Gastroesophageal sphincter (tissue), 4 donors: ENCODE measurements around the gene HYAL1. TPM values are rescaled to one million over a fixed set of nuclear protein-coding genes. Genes with fewer than 3 reads are reported as not detected.
A peak's percentile ranks its signal among the peaks of the same experiment; 100 is the strongest.

Source experiments
- ATAC-seq: fragments of 150-250 bp; one replicate; pipeline ENCODE4 v1.9.1; 2016; ENCODE audit warnings: mild to moderate bottlenecking, moderate library complexity
- H3K27ac ChIP-seq, 4 donors: fragments of 200-600 bp; sonication (generic) in 3 of 4; 1 replicate in 3 of 4; 2 replicates in 1 of 4; pipeline ENCODE4 v1.5.1; 2016 to 2019
- H3K27me3 ChIP-seq: fragments of 200-600 bp; sonication (generic); one replicate; pipeline ENCODE4 v1.5.1; 2019
- H3K36me3 ChIP-seq, 2 donors: fragments of 200-600 bp; sonication (generic); one replicate each; pipeline ENCODE4 v1.5.1; 2019; ENCODE audit warnings: control low read depth in 1 of 2
- H3K4me1 ChIP-seq, 3 donors: fragments of 200-600 bp; sonication (generic); 1 replicate in 2 of 3; 2 replicates in 1 of 3; pipeline ENCODE4 v1.5.1; 2016 to 2019; ENCODE audit warnings: control low read depth in 2 of 3
- H3K4me3 ChIP-seq, 2 donors: fragments of 200-600 bp; sonication (generic); one replicate each; pipeline ENCODE4 v1.5.1; 2019; ENCODE audit warnings: mild to moderate bottlenecking in 1 of 2, moderate library complexity in 1 of 2
- H3K9me3 ChIP-seq, 3 donors: fragments of 200-600 bp; sonication (generic); one replicate each; pipeline ENCODE4 v1.5.1; 2017 to 2019; ENCODE audit warnings: control low read depth in 2 of 3
- CTCF ChIP-seq, 4 experiments: fragments of 200-600 bp in 2 of 4; fragments of 450-650 bp in 2 of 4; sonication (generic) in 1 of 4; IDR thresholded peaks; one replicate each; pipeline ENCODE4 v1.5.1; 2017 to 2019; ENCODE audit warnings: antibody characterized with exemption in 4 of 4, mild to moderate bottlenecking in 2 of 4, moderate library complexity in 2 of 4
- EP300 ChIP-seq: sonication (generic); formaldehyde crosslinking; IDR thresholded peaks from one replicate; pipeline ENCODE4 v1.6.1; 2017; ENCODE audit warnings: antibody characterized with exemption, mild to moderate bottlenecking
- POLR2A ChIP-seq, 2 donors: fragments of 450-650 bp; IDR thresholded peaks; one replicate each; pipeline ENCODE4 v1.6.1; 2017; ENCODE audit warnings: antibody characterized with exemption in 2 of 2, mild to moderate bottlenecking in 2 of 2, moderate library complexity in 1 of 2
- POLR2AphosphoS5 ChIP-seq: sonication (generic); formaldehyde crosslinking; IDR thresholded peaks from one replicate; pipeline ENCODE4 v1.6.1; 2017; ENCODE audit warnings: antibody characterized with exemption
- WGBS, 2 donors: methylation state at CpG; one replicate each; pipeline ENCODE4 v1.1.5; 2018; ENCODE audit warnings: low coverage in 1 of 2; 5-methylcytosine and 5-hydroxymethylcytosine counted together
- total RNA-seq, 4 donors: library from RNA; depleted of rRNA; stranded (reverse); fragments of >200 nt; gene quantifications; one replicate each; pipeline ENCODE4 v1.1.0, GENCODE V29; 2016

Gene HYAL1
- total RNA-seq, 4 donors from 2014 or later: 4.8 to 12.3 (median 7.9) TPM

GRCh38 chr3:50271314-50271936, 31.9 kb downstream of the HYAL1 start:
- 81 to 100% methylated on average over 1 to 3 of the region's 10 CpGs for WGBS, 2 donors
- peaks cover 0 to 97% (median 33%) of the 10 kb centered on the region in 3 donors for H3K4me1 ChIP-seq
- peak overlapping the region in 3 of 4 donors; percentile 95 to 100 (median 98) for H3K27ac ChIP-seq
- ATAC-seq: no peak
- H3K27me3 ChIP-seq: peaks cover 26% of the 10 kb centered on the region
- H3K4me3 ChIP-seq: peak overlapping the region in 1 of 2 donors; percentile 68
- no peaks in the 10 kb centered on the region for H3K9me3 ChIP-seq
- TF ChIP-seq EP300 (no peak), CTCF (IDR thresholded peaks at IDR 0.05) (no peak), POLR2A (IDR thresholded peaks at IDR 0.05) (no peak), POLR2AphosphoS5 (no peak)
- H3K36me3 ChIP-seq: peaks cover 0 to 20% of the 10 kb centered on the region in 2 donors

- Histone ChIP-seq H3K27me3 (peaks cover 18% of the 10 kb centered on the region), H3K27ac (peak overlapping the region in 3 of 4 donors; percentile 95 to 100 (median 98)), H3K36me3 (peaks cover 0 to 12% of the 10 kb centered on the region in 2 donors), H3K4me3 (peak overlapping the region in 1 of 2 donors; percentile 68), H3K9me3 (no peaks in the 10 kb centered on the region), H3K4me1 (peaks cover 0 to 97% (median 41%) of the 10 kb centered on the region in 3 donors)
- no peak for ATAC-seq
- 60% methylated on average over 1 of the region's 19 CpGs; no CpG with 5 or more reads in 1 of the 2 donors for WGBS, 2 donors
- TF ChIP-seq POLR2AphosphoS5 (peak; percentile 27), POLR2A (IDR thresholded peaks at IDR 0.05) (no peak)
Measured at GRCh38 chr3:50270422-50271224, 32.8 kb downstream of the HYAL1 start.

- no CpG with 5 or more reads among the region's 8 CpGs for WGBS, 2 donors
- Histone ChIP-seq H3K4me3 (peak overlapping the region in 1 of 2 donors; percentile 68), H3K27ac (peak overlapping the region in 3 of 4 donors; percentile 95 to 100 (median 98)), H3K36me3 (peaks cover 0 to 6% of the 10 kb centered on the region in 2 donors), H3K27me3 (peaks cover 12% of the 10 kb centered on the region), H3K4me1 (peaks cover 0 to 97% (median 47%) of the 10 kb centered on the region in 3 donors), H3K9me3 (no peaks in the 10 kb centered on the region)
- TF ChIP-seq EP300: no peak
- TF ChIP-seq CTCF (IDR thresholded peaks at IDR 0.05): no peak
- TF ChIP-seq POLR2A (IDR thresholded peaks at IDR 0.05): no peak
- TF ChIP-seq POLR2AphosphoS5: no peak
- ATAC-seq: no peak
Measured at GRCh38 chr3:50269977-50270413, 33.4 kb downstream of the HYAL1 start.

GRCh38 chr3:50269460-50269859, 33.9 kb downstream of the HYAL1 start:
- Histone ChIP-seq H3K4me3 (peak overlapping the region; percentile 7 to 68), H3K4me1 (peaks cover 0 to 97% (median 48%) of the 10 kb centered on the region in 3 donors), H3K36me3 (peaks cover 0 to under 1% of the 10 kb centered on the region in 2 donors), H3K27ac (peak overlapping the region; percentile 16 to 100 (median 96)), H3K9me3 (no peaks in the 10 kb centered on the region), H3K27me3 (peaks cover 6% of the 10 kb centered on the region)
- TF ChIP-seq CTCF (IDR thresholded peaks at IDR 0.05) (no peak), POLR2A (IDR thresholded peaks at IDR 0.05) (no peak), POLR2AphosphoS5 (no peak), EP300 (no peak)
- no CpG with 5 or more reads among the region's 4 CpGs for WGBS, 2 donors
- no peak for ATAC-seq

- H3K4me1 ChIP-seq: peaks cover 0 to 97% (median 48%) of the 10 kb centered on the region in 3 donors
- peaks cover 5% of the 10 kb centered on the region for H3K27me3 ChIP-seq
- peak within 1 kb of the TSS; percentile 7 to 68 for H3K4me3 ChIP-seq
- H3K36me3 ChIP-seq: no peaks in the 10 kb centered on the region
- no peak for TF ChIP-seq POLR2A (IDR thresholded peaks at IDR 0.05)
- TF ChIP-seq POLR2AphosphoS5: peak; percentile 88
- TF ChIP-seq EP300: no peak
- H3K9me3 ChIP-seq: no peaks in the 10 kb centered on the region
- peak within 1 kb of the TSS; percentile 95 to 100 (median 98) for H3K27ac ChIP-seq
- ATAC-seq: peak; percentile 15
- WGBS, 2 donors: 47% methylated on average over 7 of the region's 21 CpGs; no CpG with 5 or more reads in 1 of the 2 donors
Measured at GRCh38 chr3:50268703-50269451, 34.5 kb downstream of the HYAL1 start, which contains the start of gene SEMA3B. SEMA3B (plus strand) TSS chr3:50269147; CDS start chr3:50269241, 94 bp downstream.
